NB4 (cell line): ENCODE measurements around the gene AKAP6.

ENCODE experiments used
- POLR2A ChIP-seq: IDR thresholded peaks from 2 replicates; pipeline ENCODE4 v1.6.1; 2011; ENCODE audit warnings: mild to moderate bottlenecking; ENCODE audit not compliant: insufficient read length; ENCODE audit errors: extremely low read depth
- TF ChIP-seq, protein P1 (sequence below): IDR thresholded peaks from one replicate; pipeline ENCODE4 v1.5.1; 2012; ENCODE audit warnings: low read depth, low read length

DNA sequence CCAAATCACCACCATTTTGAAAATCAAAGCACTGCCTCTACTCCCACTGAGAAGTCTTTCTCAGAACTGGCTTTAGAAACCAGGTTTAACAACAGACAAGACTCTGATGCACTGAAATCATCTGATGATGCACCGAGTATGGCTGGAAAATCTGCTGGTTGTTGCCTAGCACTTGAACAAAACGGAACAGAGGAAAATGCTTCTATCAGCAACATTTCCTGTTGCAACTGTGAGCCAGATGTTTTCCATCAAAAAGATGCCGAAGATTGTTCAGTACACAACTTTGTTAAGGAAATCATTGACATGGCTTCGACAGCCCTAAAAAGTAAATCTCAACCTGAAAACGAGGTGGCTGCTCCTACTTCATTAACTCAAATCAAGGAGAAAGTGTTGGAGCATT is 494.6 kb downstream of the AKAP6 start:
- TF ChIP-seq, protein P1, sequence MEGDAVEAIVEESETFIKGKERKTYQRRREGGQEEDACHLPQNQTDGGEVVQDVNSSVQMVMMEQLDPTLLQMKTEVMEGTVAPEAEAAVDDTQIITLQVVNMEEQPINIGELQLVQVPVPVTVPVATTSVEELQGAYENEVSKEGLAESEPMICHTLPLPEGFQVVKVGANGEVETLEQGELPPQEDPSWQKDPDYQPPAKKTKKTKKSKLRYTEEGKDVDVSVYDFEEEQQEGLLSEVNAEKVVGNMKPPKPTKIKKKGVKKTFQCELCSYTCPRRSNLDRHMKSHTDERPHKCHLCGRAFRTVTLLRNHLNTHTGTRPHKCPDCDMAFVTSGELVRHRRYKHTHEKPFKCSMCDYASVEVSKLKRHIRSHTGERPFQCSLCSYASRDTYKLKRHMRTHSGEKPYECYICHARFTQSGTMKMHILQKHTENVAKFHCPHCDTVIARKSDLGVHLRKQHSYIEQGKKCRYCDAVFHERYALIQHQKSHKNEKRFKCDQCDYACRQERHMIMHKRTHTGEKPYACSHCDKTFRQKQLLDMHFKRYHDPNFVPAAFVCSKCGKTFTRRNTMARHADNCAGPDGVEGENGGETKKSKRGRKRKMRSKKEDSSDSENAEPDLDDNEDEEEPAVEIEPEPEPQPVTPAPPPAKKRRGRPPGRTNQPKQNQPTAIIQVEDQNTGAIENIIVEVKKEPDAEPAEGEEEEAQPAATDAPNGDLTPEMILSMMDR, result no peak
- no peak for TF ChIP-seq POLR2A
